GM13976 (cell line): ENCODE data around the gene NOS1AP.

Source experiments
- DNase-seq: peaks from one replicate; pipeline ENCODE4 v3.0.0; 2012; ENCODE audit warnings: low spot score
- CTCF ChIP-seq: IDR thresholded peaks from 2 replicates; pipeline ENCODE4 v1.5.1; 2012; ENCODE audit warnings: borderline replicate concordance, mild to moderate bottlenecking; ENCODE audit not compliant: insufficient read depth; ENCODE audit errors: extremely low read depth, missing control alignments, control extremely low read depth
- in situ Hi-C: fragments of 300-500 bp; cut with MboI; formaldehyde crosslinking; loops from one replicate; pipeline ENCODE4 v1.12.0; 2022; ENCODE audit warnings: low sequenced_read_pairs, mixed read lengths, inconsistent platforms; ENCODE audit not compliant: unreplicated experiment

NOS1AP gene

GRCh38 chr1:162067466-162067865, 2.0 kb upstream of the NOS1AP start:
- DNase-seq: no peak
- in situ Hi-C loops: no loop called here
- TF ChIP-seq CTCF: no peak

- TF ChIP-seq CTCF: no peak
- DNase-seq: no peak
- in situ Hi-C loops: no loop called here
Observed at GRCh38 chr1:162068301-162068700, 1.2 kb upstream of the NOS1AP start.

- in situ Hi-C loops: no loop called here
- no peak for DNase-seq
- TF ChIP-seq CTCF: no peak
Observed at GRCh38 chr1:162070094-162070748, 730 bp downstream of the NOS1AP start.

- no peak for DNase-seq
- in situ Hi-C loops: no loop called here
- TF ChIP-seq CTCF: no peak
Observed at GRCh38 chr1:162070825-162071224, 1.3 kb downstream of the NOS1AP start.

DNA sequence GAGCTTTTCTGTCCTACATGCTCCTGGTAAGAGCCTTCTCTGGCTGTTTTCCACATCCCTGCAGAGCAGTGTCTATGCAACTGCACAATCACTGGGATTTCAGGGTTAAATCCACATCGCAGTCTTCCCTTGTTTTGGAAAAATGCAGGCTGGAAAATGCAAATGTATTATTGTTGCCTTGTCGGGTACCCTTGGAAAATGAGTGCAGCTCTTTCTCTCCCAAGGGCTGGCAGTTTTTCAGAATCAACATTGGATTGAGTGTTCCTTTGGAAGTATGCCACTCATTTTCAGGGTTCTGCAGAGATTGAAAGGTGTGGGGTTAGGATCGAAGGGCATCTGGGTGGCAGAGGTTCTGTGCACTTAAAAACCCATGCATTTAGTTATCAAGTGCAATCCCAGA, 3.2 kb downstream of the NOS1AP start:
- no peak for DNase-seq
- no peak for TF ChIP-seq CTCF
- in situ Hi-C loops: no loop called here

DNA sequence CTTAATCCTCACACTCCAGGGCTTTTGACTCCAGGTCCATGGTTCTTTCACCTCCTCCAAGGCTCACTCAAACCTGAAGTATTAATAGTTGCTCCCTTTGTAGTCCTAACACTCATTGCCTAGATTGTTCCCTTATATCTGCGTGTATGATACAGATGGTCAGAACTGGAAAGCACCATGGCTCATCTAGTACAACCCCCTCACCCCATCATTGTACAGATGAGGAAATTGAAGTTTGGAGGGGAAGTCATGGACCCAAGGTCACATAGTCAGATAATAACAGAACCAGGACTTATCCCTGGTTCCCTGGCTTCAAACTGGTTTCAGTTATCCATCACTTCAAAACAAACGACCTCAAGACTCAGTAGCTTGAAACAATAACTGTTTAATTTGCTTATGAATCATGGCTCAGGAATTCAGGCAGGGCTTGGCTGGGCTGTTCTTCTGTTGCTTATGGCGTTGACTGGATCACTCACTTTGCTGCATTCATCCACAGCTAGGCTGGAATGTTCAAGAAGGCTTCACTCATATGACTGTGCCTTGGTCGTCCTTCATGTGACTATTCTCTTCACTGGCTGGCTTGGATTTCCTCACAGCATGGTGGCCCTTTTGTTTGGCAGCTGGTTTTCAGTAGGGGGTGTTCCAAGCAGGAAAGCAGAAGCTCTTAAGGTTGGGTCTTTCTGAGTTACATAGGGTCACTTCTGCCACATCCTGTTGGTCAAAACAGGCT, 5.0 kb downstream of the NOS1AP start:
- TF ChIP-seq CTCF: no peak
- in situ Hi-C loops: no loop called here
- DNase-seq: no peak
